ENCODE data around the gene MSI2.

Gene MSI2

DNA sequence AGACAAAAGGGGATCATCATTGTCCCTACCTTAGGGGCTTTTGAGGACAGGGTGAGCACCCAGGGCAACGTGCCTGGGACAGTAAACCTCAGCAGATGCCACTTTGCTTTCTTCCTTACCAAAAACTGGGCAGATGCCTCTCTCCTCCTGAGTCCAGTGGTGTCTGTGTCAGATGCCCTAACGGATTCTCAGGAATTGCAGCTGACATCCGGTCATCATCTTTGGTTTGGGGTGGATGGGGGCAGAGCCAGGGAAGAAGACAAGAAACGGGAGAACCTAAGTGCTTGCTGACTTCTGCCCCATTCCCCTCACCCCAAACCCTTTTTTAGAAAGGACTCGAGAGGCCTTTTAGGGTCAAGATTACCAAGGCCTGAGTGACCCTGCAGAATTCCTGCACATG lies 187.5 kb downstream of the MSI2 start:
- peaks cover 43% of the 10 kb centered on the region for H3K4me1 ChIP-seq (ENCODE audit: insufficient read depth, low read length)
- H3K36me3 ChIP-seq (ENCODE audit: insufficient read depth, low read length) = no peaks in the 10 kb centered on the region

DNA sequence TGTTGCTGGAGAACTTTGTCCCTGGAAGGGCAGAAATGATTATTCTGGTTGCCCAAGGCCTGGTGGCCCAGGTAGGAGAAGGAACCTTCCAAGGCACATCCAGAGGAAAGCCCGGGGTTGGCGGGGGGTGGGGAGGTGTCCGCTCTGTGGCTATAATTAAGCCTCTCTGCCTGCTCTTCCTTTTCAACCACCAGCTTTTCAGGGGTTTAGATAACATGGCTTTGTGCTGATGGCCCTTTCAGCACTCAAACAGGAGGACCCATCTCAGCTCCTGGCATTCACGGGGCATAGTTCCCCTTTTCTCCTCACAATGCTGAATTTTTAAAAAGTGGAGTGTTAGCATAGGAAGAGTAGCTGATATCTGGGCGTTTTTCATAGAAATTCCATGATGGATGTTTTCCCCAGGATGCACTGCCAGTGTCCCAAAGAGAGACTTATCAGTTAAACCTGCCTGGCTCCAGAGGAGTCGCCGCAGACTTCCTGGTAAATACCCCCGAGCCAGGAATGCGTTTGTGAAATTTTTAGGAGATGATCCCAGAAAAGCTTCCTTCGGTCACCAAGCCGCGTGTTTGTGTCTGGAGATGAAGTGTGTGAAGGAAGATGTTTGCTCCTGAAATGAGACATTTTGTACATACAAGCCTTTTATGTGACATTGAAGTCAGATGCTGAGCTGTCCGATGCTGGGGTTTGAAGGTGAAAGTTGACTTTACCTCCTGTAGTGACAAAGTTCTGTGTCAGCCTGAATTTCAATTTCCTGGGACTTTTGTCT lies 188.5 kb downstream of the MSI2 start:
- Histone ChIP-seq H3K4me1 (ENCODE audit: insufficient read depth, low read length) (peaks cover 42% of the 10 kb centered on the region), H3K9me3 (ENCODE audit: control insufficient read depth, insufficient read depth, low read length) (no peaks in the 10 kb centered on the region), H3K9ac (ENCODE audit: low read depth, low read length) (no peak overlapping the region), H3K36me3 (ENCODE audit: insufficient read depth, low read length) (no peaks in the 10 kb centered on the region)

More for the DNA sequence above, 187.5 kb downstream of the MSI2 start:
- Histone ChIP-seq H3K9ac (ENCODE audit: low read depth, low read length) (no peak overlapping the region), H3K9me3 (ENCODE audit: control insufficient read depth, insufficient read depth, low read length) (no peaks in the 10 kb centered on the region)

DNA sequence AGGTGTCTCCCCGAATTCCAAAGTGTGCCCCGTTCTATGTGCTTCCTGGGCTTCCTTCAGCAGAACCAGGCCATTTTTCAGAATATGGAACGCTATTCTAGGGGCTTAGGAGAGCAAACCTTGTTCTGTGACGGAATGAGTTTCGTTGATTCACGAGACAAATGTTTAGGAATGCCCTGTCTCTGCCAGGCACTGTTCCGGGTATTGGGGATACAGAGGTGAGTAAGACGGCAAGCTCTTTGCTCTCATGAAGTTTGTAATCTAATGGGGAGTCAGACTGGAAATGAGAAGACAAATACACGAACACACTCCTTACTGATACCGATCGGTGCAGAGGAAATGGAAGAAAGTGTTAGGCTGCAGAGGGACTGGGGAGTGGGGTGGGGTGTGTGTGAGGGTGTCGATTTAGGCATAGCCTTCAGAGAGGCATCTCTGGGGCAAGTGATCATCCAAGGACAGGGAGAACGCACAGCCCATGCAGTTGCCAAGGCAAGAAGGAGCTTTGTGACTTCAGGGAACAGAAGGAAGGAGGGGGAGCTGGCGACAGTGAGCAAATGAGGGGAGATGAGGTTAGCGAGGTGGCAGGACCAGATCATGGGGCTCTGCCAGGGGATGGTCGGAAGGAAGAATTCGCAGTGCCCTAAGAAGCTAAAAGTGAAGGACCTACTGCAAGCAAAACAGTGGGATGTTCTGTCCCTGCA lies 189.6 kb downstream of the MSI2 start:
- Histone ChIP-seq H3K9ac (ENCODE audit: low read depth, low read length) (no peak overlapping the region), H3K4me1 (ENCODE audit: insufficient read depth, low read length) (peaks cover 33% of the 10 kb centered on the region), H3K36me3 (ENCODE audit: insufficient read depth, low read length) (no peaks in the 10 kb centered on the region), H3K9me3 (ENCODE audit: control insufficient read depth, insufficient read depth, low read length) (no peaks in the 10 kb centered on the region)

DNA sequence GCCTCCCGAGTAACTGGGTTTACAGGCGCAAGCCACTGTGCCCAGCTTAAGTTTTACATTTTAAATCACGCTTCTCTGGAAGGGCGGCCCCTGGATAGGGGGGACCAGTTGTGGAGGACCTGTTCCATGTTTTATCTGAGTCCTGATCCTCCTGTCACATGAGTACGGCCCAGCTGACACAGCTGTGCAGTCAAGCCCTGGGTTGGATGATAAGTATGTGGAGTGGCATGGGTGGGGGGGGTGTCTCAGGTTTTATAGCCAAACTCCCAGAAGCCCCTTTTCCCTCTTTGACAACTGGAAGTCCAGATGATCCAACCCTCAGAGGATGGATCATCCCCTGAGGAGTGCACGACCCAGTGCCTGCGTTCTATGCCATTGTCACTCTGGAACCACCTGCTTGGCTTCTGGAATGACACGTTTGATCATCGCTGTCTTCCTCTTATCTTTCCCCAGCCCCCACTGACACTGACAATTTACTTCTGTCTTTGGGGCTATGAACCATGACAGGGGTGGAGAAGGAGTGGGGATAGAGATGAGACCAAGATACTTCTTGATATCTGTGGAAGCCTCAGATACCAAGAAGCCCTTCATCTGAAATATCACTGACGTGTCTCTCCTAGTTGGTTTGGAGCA lies 191.2 kb downstream of the MSI2 start:
- Histone ChIP-seq H3K4me1 (ENCODE audit: insufficient read depth, low read length) (peaks cover 20% of the 10 kb centered on the region), H3K36me3 (ENCODE audit: insufficient read depth, low read length) (no peaks in the 10 kb centered on the region), H3K9ac (ENCODE audit: low read depth, low read length) (no peak overlapping the region)

DNA sequence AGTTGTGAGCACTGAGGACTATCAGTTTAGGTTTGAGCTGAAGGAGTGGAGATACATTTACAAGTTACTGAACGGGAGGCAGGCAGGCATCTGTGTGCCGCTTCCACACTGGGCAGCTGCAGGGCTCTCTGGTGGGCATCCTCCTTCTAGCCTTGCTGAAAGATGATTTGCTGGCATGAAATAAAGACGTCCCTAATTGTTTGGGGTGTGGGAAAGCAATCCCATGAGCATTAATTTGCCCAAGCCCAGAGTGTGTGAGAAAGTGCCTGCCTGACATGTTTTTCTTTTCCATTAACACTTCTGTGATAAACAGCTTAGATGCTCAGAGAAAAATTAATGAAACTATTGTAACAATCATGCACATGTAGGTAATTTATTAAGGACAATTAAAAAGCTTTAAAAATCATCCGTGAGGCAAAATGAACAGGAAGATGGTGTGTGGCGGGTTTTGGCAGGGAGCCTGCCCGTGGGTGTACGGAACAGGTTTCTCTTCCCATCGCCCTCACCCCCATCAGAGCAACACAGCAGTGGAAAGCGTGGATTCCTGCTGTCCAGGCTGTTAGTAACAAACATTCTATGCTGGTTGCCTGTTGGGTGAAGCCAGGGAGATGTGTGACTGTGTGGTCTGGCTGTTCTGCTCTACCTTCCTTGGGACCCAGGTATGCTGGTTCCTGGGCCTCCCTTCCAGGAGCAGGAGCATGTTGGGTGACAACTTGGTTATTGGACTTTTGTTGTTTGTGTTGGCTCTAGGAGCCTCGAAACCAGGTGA lies 191.9 kb downstream of the MSI2 start:
- Histone ChIP-seq H3K36me3 (ENCODE audit: insufficient read depth, low read length) (no peaks in the 10 kb centered on the region), H3K9me3 (ENCODE audit: control insufficient read depth, insufficient read depth, low read length) (no peaks in the 10 kb centered on the region), H3K4me1 (ENCODE audit: insufficient read depth, low read length) (peaks cover 14% of the 10 kb centered on the region), H3K9ac (ENCODE audit: low read depth, low read length) (no peak overlapping the region)

More for the DNA sequence above, 191.2 kb downstream of the MSI2 start:
- H3K9me3 ChIP-seq (ENCODE audit: control insufficient read depth, insufficient read depth, low read length) = no peaks in the 10 kb centered on the region

DNA sequence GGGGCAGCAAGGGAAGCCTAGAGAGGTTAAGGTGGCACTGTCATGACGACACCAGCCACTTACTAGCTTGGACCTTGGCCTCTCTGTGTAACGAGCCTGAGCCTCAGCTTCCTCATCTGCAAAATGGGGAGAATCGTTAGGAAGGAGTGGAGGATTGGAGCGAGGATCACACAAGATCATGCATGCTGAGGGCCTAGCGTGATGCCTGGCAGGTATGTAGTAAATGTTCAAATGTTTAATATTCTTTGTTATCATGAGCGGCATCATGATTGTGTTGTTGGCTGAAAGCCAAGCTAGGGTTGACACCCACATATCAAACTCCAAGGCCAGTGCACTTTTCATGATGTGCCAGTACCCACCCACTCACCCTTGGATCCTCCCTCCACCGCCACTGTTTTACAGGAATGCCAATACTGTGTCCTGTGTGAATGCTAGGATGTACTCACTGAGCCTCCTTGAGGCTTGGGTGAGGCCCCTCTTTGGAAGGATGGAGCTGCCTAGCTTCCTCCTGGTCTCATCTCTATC lies 192.5 kb downstream of the MSI2 start:
- Histone ChIP-seq H3K4me1 (ENCODE audit: insufficient read depth, low read length) (peaks cover 14% of the 10 kb centered on the region), H3K9me3 (ENCODE audit: control insufficient read depth, insufficient read depth, low read length) (no peaks in the 10 kb centered on the region), H3K36me3 (ENCODE audit: insufficient read depth, low read length) (no peaks in the 10 kb centered on the region; the same call in 1 of the 2 replicates), H3K9ac (ENCODE audit: low read depth, low read length) (no peak overlapping the region)

DNA sequence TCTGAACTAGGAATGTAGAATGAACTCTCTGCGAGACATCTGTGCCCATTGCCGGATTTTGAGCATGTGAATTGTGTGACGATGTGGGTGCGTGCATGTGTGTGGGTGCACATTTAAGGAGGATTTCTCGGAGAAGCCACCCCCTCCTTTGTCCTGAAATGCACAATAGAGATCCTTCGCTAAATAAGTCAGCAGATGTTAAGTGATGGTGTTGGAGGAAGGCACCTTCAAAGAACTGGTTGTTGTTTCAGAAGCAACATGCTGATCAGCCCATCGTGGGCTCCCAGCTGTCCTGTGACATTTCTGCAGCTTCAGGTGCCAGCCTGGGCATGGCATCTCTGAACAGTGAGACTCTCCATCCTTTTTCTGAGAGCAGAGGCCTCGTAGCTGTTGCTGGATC lies 194.9 kb downstream of the MSI2 start:
- H3K9me3 ChIP-seq (ENCODE audit: control insufficient read depth, insufficient read depth, low read length) = no peaks in the 10 kb centered on the region
- no peak overlapping the region for H3K9ac ChIP-seq (ENCODE audit: low read depth, low read length)
- peaks cover 10% of the 10 kb centered on the region for H3K4me1 ChIP-seq (ENCODE audit: insufficient read depth, low read length)
- no peaks in the 10 kb centered on the region; the same call in 1 of the 2 replicates for H3K36me3 ChIP-seq (ENCODE audit: insufficient read depth, low read length)

DNA sequence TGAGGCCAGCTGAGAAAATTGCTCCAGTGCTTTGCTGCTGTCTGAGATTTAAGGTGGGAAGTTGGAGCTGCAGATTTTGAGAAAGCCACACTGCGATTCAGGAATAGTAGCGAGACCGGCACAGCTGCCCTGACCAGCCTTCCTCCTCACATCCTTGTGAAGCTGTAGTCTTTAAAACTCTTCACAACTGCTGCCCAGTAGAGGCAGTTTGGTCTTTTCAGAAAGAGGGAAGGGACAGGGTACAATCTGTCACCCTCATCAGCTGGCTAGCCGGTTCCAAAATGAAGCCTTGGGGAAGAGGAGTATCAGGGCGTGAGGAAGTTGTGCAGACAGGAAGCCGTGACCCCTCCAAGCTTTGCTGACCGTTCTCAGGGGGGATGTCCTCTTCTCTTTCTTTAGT lies 195.3 kb downstream of the MSI2 start:
- no peak overlapping the region for H3K9ac ChIP-seq (ENCODE audit: low read depth, low read length)
- peaks cover 10% of the 10 kb centered on the region for H3K4me1 ChIP-seq (ENCODE audit: insufficient read depth, low read length)
- no peaks in the 10 kb centered on the region for H3K9me3 ChIP-seq (ENCODE audit: control insufficient read depth, insufficient read depth, low read length)
- no peaks in the 10 kb centered on the region; the same call in 1 of the 2 replicates for H3K36me3 ChIP-seq (ENCODE audit: insufficient read depth, low read length)

DNA sequence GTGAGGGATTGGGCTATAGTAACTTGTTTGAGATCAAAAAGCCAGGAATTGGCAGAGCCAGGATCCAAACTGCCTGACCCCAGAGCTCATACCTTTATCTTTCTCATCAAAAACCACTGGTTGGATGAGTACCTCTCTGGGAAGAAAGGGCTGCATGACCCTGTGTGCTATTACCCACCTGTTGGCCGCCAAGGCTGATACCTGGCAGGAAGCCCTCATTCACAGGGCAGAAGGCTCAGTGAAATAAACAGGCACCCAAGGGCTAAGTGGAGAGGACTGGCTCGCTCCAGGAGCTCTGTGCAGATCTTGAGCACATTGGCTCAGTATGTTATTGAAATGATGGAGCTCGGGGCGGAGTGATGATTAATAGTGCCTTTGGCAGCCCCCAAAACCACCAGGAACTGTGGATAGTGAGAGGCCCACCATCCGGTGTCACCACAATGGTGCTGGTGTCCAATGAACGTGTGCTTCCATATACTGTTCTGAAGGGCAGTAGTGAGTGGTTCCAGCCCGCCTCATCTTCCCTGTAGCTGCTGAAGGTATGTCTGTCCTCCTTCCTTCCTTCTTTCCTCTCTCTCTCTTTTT lies 197.6 kb downstream of the MSI2 start:
- Histone ChIP-seq H3K9ac (ENCODE audit: low read depth, low read length) (no peak overlapping the region), H3K4me1 (ENCODE audit: insufficient read depth, low read length) (peaks cover 10% of the 10 kb centered on the region), H3K36me3 (ENCODE audit: insufficient read depth, low read length) (no peaks in the 10 kb centered on the region; the same call in 1 of the 2 replicates), H3K9me3 (ENCODE audit: control insufficient read depth, insufficient read depth, low read length) (no peaks in the 10 kb centered on the region)

DNA sequence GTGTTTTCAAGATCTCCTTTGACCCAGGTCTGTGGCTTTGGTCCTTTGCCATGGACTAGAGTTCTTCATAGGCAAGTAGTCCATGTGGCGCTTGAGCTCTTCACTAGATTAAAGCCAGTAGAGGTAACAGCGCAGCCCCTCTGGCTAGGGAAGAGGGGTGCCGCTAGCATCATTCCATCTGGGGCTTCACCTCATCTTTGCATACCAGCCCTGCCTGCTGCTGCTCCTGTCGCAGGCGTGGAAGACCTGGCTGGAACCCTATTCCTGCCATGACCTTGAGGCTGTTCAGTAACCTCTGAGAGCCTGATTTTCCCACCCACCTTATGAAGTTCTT lies 198.4 kb downstream of the MSI2 start:
- H3K9ac ChIP-seq (ENCODE audit: low read depth, low read length) = no peak overlapping the region
- H3K36me3 ChIP-seq (ENCODE audit: insufficient read depth, low read length) = no peaks in the 10 kb centered on the region; the same call in 1 of the 2 replicates
- H3K4me1 ChIP-seq (ENCODE audit: insufficient read depth, low read length) = peaks cover 10% of the 10 kb centered on the region
- no peaks in the 10 kb centered on the region for H3K9me3 ChIP-seq (ENCODE audit: control insufficient read depth, insufficient read depth, low read length)

DNA sequence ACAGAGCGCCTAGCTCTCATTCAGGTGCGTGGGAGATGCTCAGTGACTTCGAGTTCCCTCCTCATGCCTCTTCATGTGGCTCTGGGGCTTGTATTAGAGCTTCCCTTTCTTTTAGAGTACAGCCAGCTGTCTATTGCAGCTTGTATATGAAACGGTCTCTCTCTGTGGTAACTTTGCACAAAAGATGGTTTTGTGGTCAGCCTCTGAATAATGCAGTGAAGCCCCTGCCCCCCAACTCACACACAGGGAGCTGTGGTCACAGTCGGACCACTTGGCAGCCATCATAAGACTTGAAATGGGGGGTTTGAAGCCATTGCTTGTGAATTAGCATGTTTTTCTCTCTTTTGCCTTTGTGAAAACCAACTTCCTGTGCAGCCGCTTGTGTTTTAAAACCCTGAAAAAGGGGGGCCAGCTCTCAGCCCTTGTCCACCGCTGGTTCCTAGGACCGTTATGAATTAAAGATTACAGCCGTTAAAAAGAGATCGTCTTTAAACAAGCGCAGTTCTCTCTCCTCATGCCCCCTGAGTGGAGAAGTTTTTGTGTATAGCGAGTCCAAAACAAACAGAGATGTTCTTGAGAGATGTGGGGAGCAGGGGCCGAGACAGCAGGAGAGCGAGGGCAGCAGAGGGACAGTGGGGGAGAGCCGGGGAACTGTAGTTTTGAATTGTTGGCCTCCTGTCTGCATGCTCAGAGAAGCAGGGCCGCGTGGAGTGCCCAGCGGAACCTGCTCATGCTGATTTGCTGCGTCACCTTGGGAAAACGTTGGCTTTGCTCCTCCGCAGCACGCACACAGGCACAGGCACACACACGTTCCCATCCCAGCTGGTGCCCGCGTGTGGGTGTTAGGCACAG lies 199.0 kb downstream of the MSI2 start:
- Histone ChIP-seq H3K9ac (ENCODE audit: low read depth, low read length) (no peak overlapping the region), H3K9me3 (ENCODE audit: control insufficient read depth, insufficient read depth, low read length) (no peaks in the 10 kb centered on the region), H3K36me3 (ENCODE audit: insufficient read depth, low read length) (no peaks in the 10 kb centered on the region; the same call in 1 of the 2 replicates), H3K4me1 (ENCODE audit: insufficient read depth, low read length) (peaks cover 10% of the 10 kb centered on the region)

DNA sequence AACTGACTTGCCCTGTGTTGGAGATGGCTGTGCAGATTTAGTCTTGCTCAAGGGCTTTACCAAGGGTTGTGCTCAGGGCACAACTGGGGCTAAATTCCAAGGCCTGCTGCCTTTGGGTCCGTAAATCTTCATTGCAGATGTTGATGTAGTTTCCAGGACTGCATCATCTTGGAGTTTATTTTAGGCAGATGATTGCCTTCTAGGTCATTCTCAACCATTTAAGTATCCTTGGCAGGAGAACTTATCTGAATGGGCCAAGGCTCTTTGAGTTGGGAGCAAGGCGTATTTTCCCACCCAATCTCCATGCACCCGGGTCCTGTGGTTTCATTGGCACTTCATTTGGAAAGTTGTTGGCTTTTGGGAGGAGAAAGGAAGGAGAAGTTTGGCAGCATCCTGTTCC lies 200.3 kb downstream of the MSI2 start:
- Histone ChIP-seq H3K9me3 (ENCODE audit: control insufficient read depth, insufficient read depth, low read length) (no peaks in the 10 kb centered on the region), H3K36me3 (ENCODE audit: insufficient read depth, low read length) (no peaks in the 10 kb centered on the region; the same call in 1 of the 2 replicates), H3K9ac (ENCODE audit: low read depth, low read length) (no peak overlapping the region), H3K4me1 (ENCODE audit: insufficient read depth, low read length) (peaks cover 10% of the 10 kb centered on the region)

DNA sequence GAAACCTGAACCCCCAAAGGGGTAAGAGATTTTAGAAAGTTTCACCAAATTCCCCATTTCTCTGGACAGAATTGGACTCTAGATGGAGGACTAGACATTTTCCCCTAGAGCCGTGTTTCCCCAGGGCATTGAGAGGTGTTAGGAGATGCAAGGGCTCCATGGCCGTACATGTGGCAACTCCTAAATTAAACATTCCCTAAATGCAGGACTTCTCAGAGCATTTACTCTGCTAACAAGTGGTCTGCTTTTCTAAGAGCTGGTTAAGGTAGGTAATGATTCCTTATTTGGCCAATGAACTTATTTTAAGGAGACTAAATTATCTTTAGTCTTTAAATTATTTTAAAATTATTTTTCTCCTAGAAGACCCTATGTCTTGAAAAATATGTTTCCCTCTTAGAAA lies 200.9 kb downstream of the MSI2 start:
- Histone ChIP-seq H3K9me3 (ENCODE audit: control insufficient read depth, insufficient read depth, low read length) (no peaks in the 10 kb centered on the region), H3K36me3 (ENCODE audit: insufficient read depth, low read length) (no peaks in the 10 kb centered on the region; the same call in 1 of the 2 replicates), H3K9ac (ENCODE audit: low read depth, low read length) (no peak overlapping the region), H3K4me1 (ENCODE audit: insufficient read depth, low read length) (peaks cover 10% of the 10 kb centered on the region)
